Fibroblast of lung (primary cell): ENCODE results near the gene SLC15A5.

Experiments
- CTCF ChIP-seq, 2 donors: IDR thresholded peaks in 1 of 2; conservative IDR thresholded peaks in 1 of 2; 1 replicate in 1 of 2; 2 replicates in 1 of 2; pipeline ENCODE4 v1.5.1; 2011 to 2012; ENCODE audit warnings: low read length in 2 of 2, control low read depth in 1 of 2, inconsistent platforms in 1 of 2, low read depth in 1 of 2, mild to moderate bottlenecking in 1 of 2
- EZH2 ChIP-seq: IDR thresholded peaks from 2 replicates; pipeline ENCODE4 v1.5.1; 2012; ENCODE audit warnings: low read length, control low read depth, mild to moderate bottlenecking; ENCODE audit errors: missing control alignments

GRCh38 chr12:16168078-16168477 lies 109.4 kb downstream of the SLC15A5 start:
- TF ChIP-seq CTCF (conservative IDR thresholded peaks at IDR 0.05 in 1 of 2, IDR thresholded peaks at IDR 0.05 in 1 of 2; ENCODE audit: low read depth in 1 of 2, low read length in 2 of 2) = no peak
- no peak for TF ChIP-seq EZH2
